ENCODE data around the gene ACOT12. TPM values are rescaled to one million over a fixed set of nuclear protein-coding genes. Genes with fewer than 3 reads are reported as not detected.

ACOT12 gene
- not detected in 2 replicates for total RNA-seq

GRCh38 chr5:81393783-81394718 is at the start of gene ACOT12:
Gene ACOT12 (minus strand): TSS chr5:81394134. CDS start chr5:81394114, 20 bp downstream.

GRCh38 chr5:81301271-81302015 is 92.5 kb downstream of the ACOT12 start, which contains the start of gene ZCCHC9:
Gene ZCCHC9 (plus strand): TSS chr5:81301587. CDS start chr5:81304758, 3,171 bp downstream.

Other genes starting within 250 kb of the ACOT12 start
- 0.78 and 2.9 TPM in 2 replicates for gene CKMT2, start 160.8 kb downstream of the ACOT12 start, total RNA-seq
- gene ZCCHC9, start 92.5 kb downstream of the ACOT12 start, total RNA-seq: 20.9 and 24.2 TPM in 2 replicates

All from subcutaneous preadipocyte (primary cell).